NCI-H2196 (cell line): ENCODE results near the gene NUMA1.
A peak's percentile ranks its signal among the peaks of the same experiment; 100 is the strongest.

ENCODE experiments used
- DNase-seq: peaks from one replicate; lab custom pipeline; 2025; ENCODE audit not compliant: unreplicated experiment; lab: John Stamatoyannopoulos, UW

Gene NUMA1

GRCh38 chr11:71979094-71979493, 101.2 kb downstream of the NUMA1 start:
- DNase-seq = no peak

DNA sequence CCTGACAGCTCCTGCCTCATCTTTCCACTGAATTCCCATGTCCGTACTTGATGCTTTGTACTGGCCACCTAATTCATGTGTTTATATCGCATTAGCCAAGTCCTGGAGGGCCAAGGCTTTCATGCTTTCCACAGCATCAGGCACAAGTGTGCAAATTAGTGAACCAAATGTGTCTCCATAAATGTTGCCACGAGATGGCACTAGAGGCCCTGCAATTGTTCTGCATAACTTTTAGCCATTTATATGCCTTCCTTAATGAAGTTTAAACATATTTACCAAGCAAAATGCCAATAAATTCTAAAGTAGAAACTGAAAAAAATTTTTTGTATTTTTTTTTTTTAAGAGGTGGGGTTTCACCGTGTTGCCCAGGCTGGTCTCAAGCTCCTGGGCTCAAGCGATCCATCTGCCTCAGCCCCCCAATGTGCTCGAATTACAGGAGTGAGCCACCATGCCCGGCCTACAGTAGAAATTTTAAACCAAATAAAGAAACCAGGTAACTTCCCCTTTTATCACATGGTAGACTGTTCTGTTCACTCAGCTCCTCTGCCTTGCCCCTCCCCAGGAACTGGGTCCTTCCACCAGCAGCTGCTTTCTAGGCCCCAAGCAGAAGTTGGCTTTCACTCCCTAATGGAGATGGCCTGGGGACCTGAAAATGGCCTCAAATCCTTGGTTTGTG, 102.5 kb downstream of the NUMA1 start:
- DNase-seq = peak; percentile 77

DNA sequence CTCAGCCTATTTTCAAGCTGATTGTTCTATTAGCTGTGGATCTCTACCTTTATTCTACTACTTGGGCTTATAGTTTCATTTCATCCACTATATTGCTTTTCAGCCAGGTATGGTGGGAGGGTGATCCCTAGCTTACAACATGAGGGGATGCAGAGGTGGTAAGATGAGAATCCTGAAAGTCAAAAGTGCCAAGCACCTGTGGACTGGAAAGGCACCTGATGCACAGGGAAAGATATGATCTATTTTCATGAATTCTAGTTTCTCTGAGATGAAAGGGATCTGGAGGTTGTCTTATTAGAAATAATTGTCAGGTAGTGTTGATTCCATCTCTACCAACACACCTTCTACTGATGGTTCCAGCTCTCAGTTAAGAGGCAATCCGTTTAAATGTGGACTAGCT, 103.3 kb downstream of the NUMA1 start:
- no peak for DNase-seq

- no peak for DNase-seq
These were observed 103.8 kb downstream of the NUMA1 start for GRCh38 chr11:71976551-71976950.

DNA sequence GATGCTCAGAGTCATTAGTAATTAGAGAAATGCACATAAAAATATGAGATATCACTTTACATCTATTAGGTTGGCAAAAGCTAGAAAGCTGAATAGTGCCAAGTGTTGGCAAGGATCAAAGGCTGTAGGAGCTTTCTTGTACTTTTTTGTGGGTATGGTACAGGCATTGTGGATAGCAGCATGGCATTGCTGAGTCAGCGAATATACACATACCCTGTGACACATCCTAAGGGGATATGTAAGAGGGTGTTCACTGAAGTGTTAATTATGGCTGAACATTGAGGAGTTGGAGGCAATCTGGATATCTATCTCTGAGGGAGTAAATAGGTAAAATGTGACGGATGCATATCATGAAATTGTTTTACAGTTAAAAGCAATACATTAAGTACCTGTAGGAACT, 108.7 kb downstream of the NUMA1 start:
- no peak for DNase-seq

DNA sequence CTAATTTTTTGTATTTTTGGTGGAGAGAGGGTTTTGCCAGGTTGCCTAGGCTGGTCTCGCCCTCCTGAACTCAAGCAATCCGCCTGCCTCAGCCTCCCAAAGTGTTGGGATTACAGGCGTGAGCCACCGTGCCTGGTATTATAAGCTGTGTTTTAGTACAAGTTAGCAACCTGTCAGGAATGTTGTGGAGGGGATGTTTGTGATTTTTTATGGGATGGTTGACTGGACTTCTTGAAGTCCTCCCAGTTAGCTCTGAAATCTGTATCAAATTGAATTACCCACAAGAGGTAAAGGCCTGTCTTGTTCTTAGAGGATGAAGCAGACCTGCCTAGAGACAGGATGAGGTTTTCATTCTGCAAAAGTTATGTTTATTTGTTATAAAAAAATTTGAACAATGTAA, 115.7 kb downstream of the NUMA1 start:
- no peak for DNase-seq

DNA sequence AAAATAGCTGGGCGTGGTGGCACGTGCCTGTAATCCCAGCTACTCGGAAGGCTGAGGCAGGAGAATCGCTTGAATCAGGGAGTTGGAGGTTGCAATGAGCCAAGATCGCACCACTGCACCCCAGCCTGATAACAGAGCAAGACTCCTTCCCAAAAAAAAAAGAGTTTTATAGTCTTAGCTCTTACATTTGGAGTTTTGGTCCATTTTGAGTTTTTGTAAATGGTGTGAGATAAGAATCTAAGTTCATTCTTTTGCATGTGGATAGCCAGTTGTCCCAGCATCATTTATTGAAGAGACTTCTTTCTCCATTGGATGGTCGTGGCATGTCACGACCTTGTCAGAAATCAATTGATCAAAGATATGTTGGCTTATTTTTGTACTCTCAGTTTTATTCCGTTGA, 116.9 kb downstream of the NUMA1 start:
- no peak for DNase-seq

DNA sequence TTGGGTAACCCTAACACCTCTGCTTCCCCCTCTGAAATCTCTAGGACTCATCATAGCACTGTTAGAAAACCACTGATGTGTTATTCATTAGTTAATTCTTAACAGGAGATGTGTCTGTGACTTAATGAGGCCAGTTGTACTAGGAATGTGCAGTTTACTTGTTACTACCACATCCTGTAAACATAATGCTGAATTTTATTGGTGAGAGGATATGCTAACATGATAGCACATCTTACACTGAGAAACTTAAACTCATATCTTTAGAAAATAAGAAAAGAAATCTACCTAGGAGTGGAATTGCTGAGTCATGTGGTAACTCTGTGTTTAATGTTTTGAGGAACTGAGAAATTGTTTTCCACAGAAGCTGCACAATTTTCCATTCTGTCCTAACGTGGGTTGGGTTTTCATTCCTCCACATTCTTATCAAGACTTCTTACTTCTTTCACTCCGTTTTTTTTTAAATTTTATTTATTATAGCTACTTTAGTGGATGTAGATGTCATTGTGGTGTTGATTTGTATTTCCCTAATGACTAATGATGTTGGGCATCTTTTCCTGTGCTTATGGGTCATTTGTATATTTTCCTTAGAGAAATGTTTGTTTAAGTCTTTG, 117.8 kb downstream of the NUMA1 start:
- DNase-seq = no peak

DNA sequence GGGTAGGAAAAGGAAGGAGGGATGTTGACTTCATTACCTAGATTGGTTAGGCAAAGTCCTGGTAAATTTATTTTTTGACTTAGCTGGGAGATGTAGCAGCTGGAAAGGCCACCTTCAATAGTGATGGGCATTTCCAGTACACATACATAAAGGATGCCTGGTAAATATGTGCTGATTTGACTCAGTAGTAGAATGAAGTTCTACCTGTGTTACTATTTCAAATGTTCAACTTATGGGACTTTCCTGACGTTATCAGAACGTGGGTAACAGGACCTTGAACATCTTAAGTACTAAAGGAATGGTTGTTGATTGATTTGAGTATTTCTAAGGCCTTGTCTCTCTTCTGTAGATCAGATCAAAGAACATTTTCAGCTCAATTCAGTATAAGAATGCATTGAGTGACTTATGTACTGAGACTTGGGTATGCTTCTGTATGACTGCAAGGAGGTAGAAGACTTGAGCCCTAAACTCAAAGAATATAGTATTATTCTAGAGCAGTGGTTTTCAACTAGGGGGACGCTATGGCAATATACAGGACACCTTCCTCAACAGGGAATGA, 124.4 kb downstream of the NUMA1 start:
- DNase-seq = no peak
